HG03460 (cell line): ENCODE data around the gene C14orf119.

ENCODE experiments used
- ATAC-seq: cut with Tn5 transposase; IDR thresholded peaks from one replicate; pipeline ENCODE4 v1.9.1; 2021; ENCODE audit not compliant: unreplicated experiment

C14orf119 gene, protein sequence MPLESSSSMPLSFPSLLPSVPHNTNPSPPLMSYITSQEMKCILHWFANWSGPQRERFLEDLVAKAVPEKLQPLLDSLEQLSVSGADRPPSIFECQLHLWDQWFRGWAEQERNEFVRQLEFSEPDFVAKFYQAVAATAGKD

DNA sequence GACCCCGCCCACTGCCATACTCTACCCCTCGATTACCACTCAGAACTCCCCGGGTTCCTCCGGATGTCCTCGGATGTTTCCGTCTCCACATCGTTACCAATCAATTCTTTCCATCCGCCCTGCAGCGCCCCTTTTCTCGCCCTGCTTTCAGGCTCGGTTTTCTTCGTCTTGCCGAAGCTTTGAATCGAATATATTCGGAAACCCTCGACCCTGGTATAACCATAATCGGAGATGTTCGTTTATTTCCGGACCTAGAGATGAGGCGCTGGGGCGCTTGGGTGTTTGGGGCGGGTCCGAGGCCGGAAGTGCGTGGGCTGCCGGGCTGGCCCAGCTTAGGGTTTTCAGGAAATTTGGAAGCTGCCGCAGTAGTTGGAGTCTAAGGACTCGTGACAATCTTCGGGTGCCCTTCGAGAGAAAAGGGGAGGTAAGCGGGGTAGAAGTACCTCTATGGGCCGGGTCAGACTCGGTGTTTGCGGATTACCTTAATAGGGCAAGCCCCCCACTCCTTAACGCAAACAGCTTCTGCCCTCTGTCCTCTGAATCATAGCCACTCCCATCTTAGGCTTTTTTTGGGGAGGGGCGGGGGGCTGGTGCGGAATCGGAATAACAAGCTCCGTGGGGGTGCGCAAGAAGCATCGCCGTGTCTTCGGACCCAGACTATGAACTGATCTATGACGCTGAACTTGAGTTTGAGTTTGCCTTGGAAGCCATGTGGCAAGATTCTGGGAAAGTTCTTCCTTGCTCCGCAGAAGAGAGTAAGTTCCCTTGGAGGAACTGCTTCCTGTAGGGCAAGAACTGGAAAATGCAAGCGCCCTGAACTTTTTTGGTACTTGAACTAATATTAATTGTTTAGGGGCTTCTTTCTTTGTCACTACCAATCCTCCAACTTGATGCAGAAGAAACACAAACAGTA, at the start of gene C14orf119:
TSS of gene C14orf119 (plus strand) at position 310 of the 913 bp plus-strand sequence. CDS start 2,154 bp downstream, outside the sequence.
- peak; percentile 91 for ATAC-seq

GRCh38 chr14:23047034-23047634, 48.2 kb upstream of the C14orf119 start:
- no peak for ATAC-seq

- ATAC-seq = no peak
Observed at GRCh38 chr14:23047751-23048693, 47.3 kb upstream of the C14orf119 start.

- no peak for ATAC-seq
Observed at GRCh38 chr14:23049011-23049410, 46.3 kb upstream of the C14orf119 start.

GRCh38 chr14:23051141-23052057, 43.9 kb upstream of the C14orf119 start:
- no peak for ATAC-seq

DNA sequence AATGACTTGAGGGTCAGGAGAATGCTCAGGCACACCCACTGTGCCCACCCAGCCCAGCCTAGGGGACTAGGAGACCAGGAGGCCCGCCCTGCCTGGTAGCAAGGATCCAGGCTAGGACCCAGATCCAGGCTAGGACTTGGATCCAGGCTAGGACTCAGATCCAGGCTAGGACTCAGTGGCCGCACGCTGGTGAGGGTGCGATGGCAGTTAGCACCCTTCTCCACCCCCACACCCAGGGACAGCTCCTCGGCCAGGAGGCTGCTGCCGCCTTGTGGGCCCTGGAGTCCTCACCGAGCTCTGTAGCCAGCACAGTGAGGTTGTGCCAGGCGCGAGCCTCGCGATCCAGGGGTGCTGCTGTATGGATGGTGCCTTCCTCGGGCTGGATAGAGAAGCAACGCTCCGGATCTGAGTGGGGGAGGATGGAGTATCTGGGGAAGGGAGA, 43.1 kb upstream of the C14orf119 start:
- no peak for ATAC-seq

DNA sequence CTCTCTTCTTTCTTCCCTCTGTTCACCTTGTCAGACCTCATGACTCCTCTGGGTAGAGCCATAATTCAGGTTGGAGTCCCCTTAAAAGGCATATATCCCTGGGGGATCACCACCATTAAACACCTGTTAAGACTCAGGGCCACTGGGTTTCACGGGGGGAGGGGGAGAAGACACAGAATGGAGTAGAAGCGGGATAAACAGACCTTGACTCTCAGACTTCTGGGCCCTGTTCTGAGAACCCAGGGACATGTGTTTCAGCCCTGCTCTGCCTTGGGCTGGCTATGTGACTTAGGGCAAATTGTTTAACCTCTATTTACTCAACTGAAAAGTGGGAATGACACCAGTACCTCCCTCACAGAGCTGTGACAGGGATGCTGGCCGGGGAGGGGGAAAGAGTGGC, 42.6 kb upstream of the C14orf119 start:
- no peak for ATAC-seq

DNA sequence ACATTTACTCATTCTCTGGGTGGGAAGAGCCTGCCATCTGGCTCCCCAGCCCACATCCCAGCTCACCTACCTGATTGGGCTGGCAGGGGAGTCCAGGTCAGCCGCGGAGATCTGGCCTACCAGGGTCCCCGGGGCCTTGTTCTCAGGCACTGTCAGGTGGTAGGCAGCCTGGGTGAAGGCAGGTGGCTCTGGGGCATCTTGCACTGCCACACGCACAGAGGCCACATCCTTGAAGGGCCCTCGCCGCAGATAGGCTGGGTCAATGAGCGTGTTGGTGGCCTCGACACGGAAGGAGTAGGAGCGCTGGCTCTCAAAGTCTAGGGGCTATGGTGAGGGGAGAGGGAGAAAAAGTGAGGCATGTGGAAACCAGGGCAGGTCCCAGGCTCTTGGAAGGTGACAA, 41.9 kb upstream of the C14orf119 start:
- no peak for ATAC-seq

- ATAC-seq = no peak
Observed at GRCh38 chr14:23054000-23054811, 41.1 kb upstream of the C14orf119 start.

DNA sequence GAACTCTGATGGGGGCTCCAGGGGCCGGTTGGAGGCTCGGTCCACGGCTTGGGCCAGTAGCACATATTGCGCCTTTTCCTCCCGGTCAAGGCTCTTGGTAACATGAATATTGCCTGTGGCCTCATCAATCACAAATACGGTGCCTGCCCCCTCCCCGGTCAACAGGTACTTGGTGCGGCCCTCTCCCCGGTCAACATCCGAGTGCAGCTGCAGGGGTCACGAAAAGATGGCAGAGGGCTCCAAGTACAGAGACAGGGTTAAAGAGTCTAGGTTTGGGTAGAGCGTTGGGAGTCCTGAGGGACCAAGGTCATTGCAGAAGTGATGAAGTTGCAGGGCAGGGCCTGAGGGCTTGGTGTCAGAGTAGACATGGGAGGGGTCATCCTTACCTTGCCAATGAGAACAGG, 40.2 kb upstream of the C14orf119 start:
- no peak for ATAC-seq

- ATAC-seq = no peak
Observed at GRCh38 chr14:23055621-23056144, 39.6 kb upstream of the C14orf119 start.

DNA sequence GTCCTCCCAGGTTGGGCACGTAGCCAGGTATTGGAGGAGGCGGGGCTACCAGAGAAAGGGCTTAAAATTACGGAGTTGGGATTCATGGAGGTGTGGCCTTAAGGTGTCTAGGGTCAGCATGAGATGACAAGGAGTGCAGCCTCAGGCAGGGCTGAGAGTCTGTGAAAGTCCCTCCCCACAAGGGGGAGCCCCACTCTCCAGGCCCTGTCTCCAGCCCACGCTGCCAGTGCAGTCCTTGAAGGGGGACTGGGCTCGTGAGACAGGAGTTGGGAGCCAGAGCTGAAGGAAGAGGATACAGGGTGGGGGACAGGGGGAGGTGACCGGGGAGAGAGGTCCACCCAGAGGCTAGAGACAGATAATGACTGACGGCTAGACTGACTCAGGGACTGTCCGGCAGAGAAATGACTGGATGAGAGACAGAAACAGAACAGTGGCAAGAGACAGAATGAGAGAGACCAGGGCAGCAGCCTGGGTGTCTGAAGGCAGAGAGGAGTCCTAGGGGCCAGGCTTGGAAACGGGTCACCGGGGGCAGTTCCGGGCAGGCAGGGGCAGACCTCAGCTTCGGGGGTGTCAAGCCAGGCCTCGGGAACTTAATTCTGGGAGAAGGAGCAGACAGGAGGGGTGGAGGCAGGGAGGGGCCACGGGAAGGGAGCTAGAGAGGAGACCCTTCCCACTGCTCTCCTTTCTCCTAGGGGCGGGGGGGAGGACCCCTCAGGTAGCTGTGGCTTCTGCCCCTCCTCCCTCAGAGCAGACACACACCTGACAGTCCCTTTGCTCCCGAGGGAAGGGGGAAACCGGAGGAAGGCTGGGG, 39.0 kb upstream of the C14orf119 start:
- ATAC-seq = peak; percentile 49

DNA sequence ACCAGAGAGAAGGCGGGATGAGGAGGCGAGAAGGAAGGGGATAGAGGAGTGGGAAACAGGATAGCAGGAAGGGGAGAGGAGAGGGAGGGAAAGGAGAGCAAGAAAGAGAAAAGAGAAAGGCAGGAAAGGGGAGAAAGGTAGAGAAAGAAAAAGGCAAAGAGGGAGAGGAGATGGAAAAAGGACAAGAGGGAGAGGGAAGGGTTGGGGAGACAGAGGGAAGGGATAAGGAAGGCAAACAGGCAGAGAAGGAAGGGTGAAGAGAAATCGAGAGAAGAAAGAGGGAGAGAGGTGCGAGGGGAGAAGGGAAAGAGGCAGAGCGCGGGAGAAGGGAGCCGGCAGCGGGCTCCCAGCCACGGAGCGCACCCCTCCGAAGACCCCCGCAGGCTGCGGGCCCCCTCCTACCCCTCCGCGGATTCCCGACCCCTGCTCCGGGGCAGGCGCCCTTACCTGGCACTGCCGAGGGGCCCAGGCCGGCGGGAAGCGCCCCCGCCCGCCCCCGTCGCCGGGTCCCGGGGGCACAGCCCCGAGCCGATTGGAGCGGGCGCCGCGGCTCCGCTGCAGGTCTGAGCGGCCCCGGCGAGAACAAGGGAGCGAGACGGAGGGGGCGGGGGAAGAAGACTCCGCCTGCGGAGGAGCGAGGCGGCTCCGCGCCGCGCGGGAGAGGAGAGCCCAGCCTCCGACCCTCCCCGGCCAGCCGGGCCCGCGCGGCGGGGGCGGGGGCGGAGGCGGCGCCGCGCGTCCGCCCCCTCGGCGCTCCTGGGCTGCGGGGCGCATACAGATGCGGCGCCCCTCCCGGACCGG, 38.1 kb upstream of the C14orf119 start, which contains the start of gene CDH24:
TSS of gene CDH24 (minus strand) at position 565 of the 801 bp plus-strand sequence. CDS start 1,787 bp downstream, outside the sequence.
- peak; percentile 40 for ATAC-seq

DNA sequence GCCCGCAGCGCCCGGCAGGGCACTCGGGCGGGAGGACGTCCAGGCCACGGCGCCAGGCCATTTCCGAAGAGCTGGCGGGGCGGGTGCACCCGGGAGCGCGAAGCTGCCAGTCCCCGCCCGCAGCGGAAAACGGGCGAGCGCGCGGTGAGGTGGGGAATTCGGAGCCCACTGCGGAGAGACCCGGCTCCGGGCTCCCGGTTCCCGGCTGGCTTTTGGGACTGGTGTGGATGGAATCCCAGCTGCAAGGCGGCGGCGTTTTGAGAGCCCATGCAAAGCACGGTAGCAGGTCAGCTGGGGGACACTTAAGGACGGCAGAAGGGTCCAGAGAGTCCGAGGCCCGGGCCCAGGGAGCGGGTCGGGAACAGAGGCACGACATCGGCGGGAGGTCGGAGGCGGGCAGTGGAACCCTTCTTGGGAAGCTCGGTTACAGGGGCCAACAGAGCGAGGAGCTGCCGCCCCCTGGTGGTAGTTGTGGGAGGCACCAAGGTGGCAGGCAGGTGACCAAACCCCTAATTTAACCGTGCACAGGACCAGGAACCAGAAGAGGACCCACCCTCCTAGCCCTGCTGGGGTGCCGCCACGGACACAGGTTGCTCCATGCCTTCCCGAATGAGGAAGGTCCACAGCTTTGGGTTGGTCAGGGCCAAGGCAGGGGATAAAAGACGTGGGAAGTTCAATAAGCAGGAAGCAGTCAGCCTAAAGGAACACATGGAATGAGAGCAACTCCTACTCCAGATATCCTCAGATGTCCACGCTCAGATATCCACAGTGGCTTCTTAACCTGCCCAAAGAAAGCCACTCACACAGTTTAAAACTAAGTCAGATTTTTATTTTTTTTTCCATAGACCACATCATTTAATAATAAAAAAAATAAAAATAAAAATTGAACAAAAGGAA, 37.3 kb upstream of the C14orf119 start:
- peak; percentile 57 for ATAC-seq

DNA sequence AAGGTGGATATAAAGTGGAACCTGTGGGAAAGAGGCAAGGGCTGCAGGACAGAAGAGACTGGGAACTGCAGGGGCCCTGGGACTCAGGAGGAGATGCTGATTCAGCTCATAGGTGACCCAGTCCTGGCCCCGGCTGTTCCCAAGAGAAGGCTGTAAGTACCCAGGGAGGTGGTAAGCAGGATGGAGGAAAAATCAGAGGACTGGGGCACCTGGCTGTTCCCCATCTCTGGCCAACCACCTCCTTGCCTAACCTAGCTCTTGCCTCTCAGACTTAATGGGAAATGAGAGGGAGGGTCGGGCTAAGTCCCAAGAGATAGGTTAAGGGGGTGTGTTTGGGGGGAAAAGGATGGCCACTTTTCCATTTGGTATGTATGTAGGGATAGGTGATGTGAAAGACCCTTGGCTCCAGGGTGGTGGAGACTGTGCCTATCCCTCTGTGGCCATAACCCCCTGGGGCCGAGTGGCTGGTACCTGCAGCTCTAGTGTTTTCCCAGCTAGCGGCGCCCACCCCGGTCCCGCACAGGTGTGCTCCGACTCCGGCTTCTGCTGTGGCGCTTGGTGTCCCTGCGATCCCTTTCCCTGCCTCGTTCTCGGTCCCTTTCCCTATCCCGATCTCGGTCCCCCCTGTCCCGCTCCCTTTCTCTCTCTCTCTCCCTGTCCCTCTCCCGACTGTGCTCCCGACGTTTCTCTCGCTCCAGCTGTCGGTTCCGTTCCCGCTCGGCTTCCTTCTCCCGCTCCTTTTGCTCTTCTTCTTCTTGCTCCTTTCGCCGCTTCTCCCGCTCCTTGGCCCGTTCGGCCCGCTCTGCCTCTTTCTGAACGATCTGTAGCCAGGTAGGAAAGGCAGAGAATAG, 36.4 kb upstream of the C14orf119 start:
- ATAC-seq = no peak
